Uterus (tissue), 4 donors: ENCODE data around the gene XDH. TPM values are rescaled to one million over a fixed set of nuclear protein-coding genes. Genes with fewer than 3 reads are reported as not detected.

Experiments
- DNase-seq, 2 donors: peaks; one replicate each; pipeline ENCODE4 v3.0.0-alpha.2; 2019 to 2020
- H3K27ac ChIP-seq, 2 donors: fragments of 200-600 bp; sonication (generic); 1 replicate in 1 of 2; 2 replicates in 1 of 2; pipeline ENCODE4 v1.5.1; 2016 to 2018
- H3K27me3 ChIP-seq, 2 donors: fragments of 200-600 bp; sonication (generic); one replicate each; pipeline ENCODE4 v1.5.1; 2018 to 2019; ENCODE audit warnings: control low read depth in 1 of 2
- H3K36me3 ChIP-seq, 2 donors: fragments of 200-600 bp; sonication (generic); one replicate each; pipeline ENCODE4 v1.5.1; 2019; ENCODE audit warnings: control low read depth in 1 of 2
- H3K4me1 ChIP-seq, 2 donors: fragments of 200-600 bp; sonication (generic); one replicate each; pipeline ENCODE4 v1.5.1; 2018 to 2019; ENCODE audit warnings: control low read depth in 1 of 2
- H3K4me3 ChIP-seq, 2 donors: fragments of 200-600 bp; sonication (generic); 1 replicate in 1 of 2; 2 replicates in 1 of 2; pipeline ENCODE4 v1.5.1; 2018 to 2019; ENCODE audit warnings: mild to moderate bottlenecking in 1 of 2
- H3K9me3 ChIP-seq, 2 donors: fragments of 200-600 bp; sonication (generic); one replicate each; pipeline ENCODE4 v1.5.1; 2019; ENCODE audit warnings: control low read depth in 1 of 2
- CTCF ChIP-seq, 4 experiments: fragments of 200-600 bp in 2 of 4; fragments of 450-650 bp in 2 of 4; sonication (generic) in 2 of 4; IDR thresholded peaks; one replicate each; pipeline ENCODE4 v1.5.1; 2016 to 2019; ENCODE audit warnings: antibody characterized with exemption in 4 of 4, mild to moderate bottlenecking in 2 of 4, moderate library complexity in 1 of 4
- POLR2A ChIP-seq, 2 donors: fragments of 450-650 bp; IDR thresholded peaks; one replicate each; pipeline ENCODE4 v1.6.1; 2016; ENCODE audit warnings: antibody characterized with exemption in 2 of 2, mild to moderate bottlenecking in 1 of 2, moderate library complexity in 1 of 2
- intact Hi-C: fragments of 100-400 bp; cut with DNase I; formaldehyde crosslinking; loops from one replicate; pipeline ENCODE4 v1.15.1; 2023; ENCODE audit warnings: low total_unique reads
- total RNA-seq, 4 donors: library from RNA; depleted of rRNA in 3 of 4; stranded (reverse); fragments of >200 nt in 3 of 4; gene quantifications; one replicate each; pipeline versions ENCODE4 v1.1.0 to v1.2.4, GENCODE V29; 2014 to 2023
- donor health status: DM: yes; HTN: yes; CAD: no.

The XDH gene
- total RNA-seq, 4 donors from 2014 or later = 0.35 TPM; not detected in 3

GRCh38 chr2:31372097-31372496 is 42.4 kb downstream of the XDH start:
- TF ChIP-seq CTCF (IDR thresholded peaks at IDR 0.05) = no peak
- no peak for TF ChIP-seq POLR2A (IDR thresholded peaks at IDR 0.05)
- DNase-seq = no peak
- H3K27me3 ChIP-seq = no peaks in the 10 kb centered on the region
- H3K27ac ChIP-seq = no peak overlapping the region
- no peaks in the 10 kb centered on the region for H3K9me3 ChIP-seq
- no peak overlapping the region for H3K4me3 ChIP-seq
- H3K4me1 ChIP-seq = no peaks in the 10 kb centered on the region
- intact Hi-C loops = no loop called here
- no peaks in the 10 kb centered on the region for H3K36me3 ChIP-seq

GRCh38 chr2:31371691-31372090 is 42.9 kb downstream of the XDH start:
- H3K36me3 ChIP-seq = no peaks in the 10 kb centered on the region
- no peaks in the 10 kb centered on the region for H3K27me3 ChIP-seq
- TF ChIP-seq CTCF (IDR thresholded peaks at IDR 0.05) (no peak), POLR2A (IDR thresholded peaks at IDR 0.05) (no peak)
- no peak overlapping the region for H3K4me3 ChIP-seq
- H3K27ac ChIP-seq = no peak overlapping the region
- H3K4me1 ChIP-seq = no peaks in the 10 kb centered on the region
- H3K9me3 ChIP-seq = no peaks in the 10 kb centered on the region
- DNase-seq = no peak
- intact Hi-C loops = no loop called here

GRCh38 chr2:31366733-31367132 is 47.8 kb downstream of the XDH start:
- Histone ChIP-seq H3K4me3 (no peak overlapping the region), H3K27ac (no peak overlapping the region), H3K36me3 (no peaks in the 10 kb centered on the region), H3K4me1 (no peaks in the 10 kb centered on the region), H3K9me3 (no peaks in the 10 kb centered on the region), H3K27me3 (no peaks in the 10 kb centered on the region)
- TF ChIP-seq POLR2A (IDR thresholded peaks at IDR 0.05) (no peak), CTCF (IDR thresholded peaks at IDR 0.05) (no peak)
- no peak for DNase-seq
- intact Hi-C loops = no loop called here

GRCh38 chr2:31365834-31366505 is 48.6 kb downstream of the XDH start:
- Histone ChIP-seq H3K27ac (no peak overlapping the region), H3K27me3 (no peaks in the 10 kb centered on the region), H3K4me1 (no peaks in the 10 kb centered on the region), H3K9me3 (no peaks in the 10 kb centered on the region), H3K36me3 (no peaks in the 10 kb centered on the region), H3K4me3 (no peak overlapping the region)
- intact Hi-C loops = no loop called here
- TF ChIP-seq POLR2A (IDR thresholded peaks at IDR 0.05) (no peak), CTCF (IDR thresholded peaks at IDR 0.05) (no peak)
- DNase-seq = no peak

GRCh38 chr2:31365348-31365747 is 49.2 kb downstream of the XDH start:
- Histone ChIP-seq H3K27ac (no peak overlapping the region), H3K27me3 (no peaks in the 10 kb centered on the region), H3K4me3 (no peak overlapping the region), H3K9me3 (no peaks in the 10 kb centered on the region), H3K36me3 (no peaks in the 10 kb centered on the region), H3K4me1 (no peaks in the 10 kb centered on the region)
- DNase-seq = no peak
- intact Hi-C loops = no loop called here
- no peak for TF ChIP-seq CTCF (IDR thresholded peaks at IDR 0.05)
- TF ChIP-seq POLR2A (IDR thresholded peaks at IDR 0.05) = no peak
